Erythroblast (primary cell): ENCODE data around the gene TOP2A.

Source experiments
- DNase-seq, 2 experiments: peaks; one replicate each; lab custom pipeline; 2025; lab: John Stamatoyannopoulos, UW
- GATA1 ChIP-seq: IDR thresholded peaks from 2 replicates; pipeline ENCODE4 v1.6.1; 2011; ENCODE audit warnings: low read depth, mild to moderate bottlenecking, control low read depth, low read length, moderate library complexity
- POLR2A ChIP-seq: IDR thresholded peaks from 2 replicates; pipeline ENCODE4 v1.6.1; 2011; ENCODE audit warnings: mild to moderate bottlenecking, low read length

The TOP2A gene

GRCh38 chr17:40457964-40458791 lies 40.5 kb upstream of the TOP2A start:
- TF ChIP-seq POLR2A = no peak
- TF ChIP-seq GATA1 = no peak

GRCh38 chr17:40457369-40457768 lies 39.7 kb upstream of the TOP2A start:
- no peak for TF ChIP-seq POLR2A
- no peak for TF ChIP-seq GATA1
- no peak for DNase-seq

More at GRCh38 chr17:40457964-40458791, 40.5 kb upstream of the TOP2A start:
- no peak for DNase-seq

GRCh38 chr17:40456396-40456951 lies 38.8 kb upstream of the TOP2A start:
- no peak for DNase-seq
- TF ChIP-seq GATA1 = no peak
- no peak for TF ChIP-seq POLR2A

DNA sequence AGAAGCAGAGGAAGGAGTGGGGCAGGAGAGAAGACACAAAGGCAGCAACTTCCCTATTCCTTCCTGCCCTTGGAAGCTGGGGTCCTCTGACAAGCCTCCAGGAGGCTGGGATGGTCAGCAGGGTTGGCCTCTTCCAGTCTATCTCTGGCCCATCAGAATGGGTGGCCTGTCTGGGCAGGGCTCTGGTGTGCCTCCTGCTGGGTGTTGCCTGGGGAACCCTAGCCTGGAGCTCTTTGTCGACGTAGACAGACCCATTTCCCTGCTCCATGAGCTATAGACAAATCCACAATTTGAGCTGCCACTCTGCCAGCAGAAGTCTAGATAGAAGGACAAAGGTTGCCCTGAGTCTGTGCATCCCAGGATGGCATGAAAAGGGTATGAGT lies 36.9 kb upstream of the TOP2A start:
- TF ChIP-seq GATA1 (no peak), POLR2A (no peak)
- no peak for DNase-seq

- TF ChIP-seq GATA1 = no peak
- no peak for TF ChIP-seq POLR2A
- DNase-seq = no peak
Observed at GRCh38 chr17:40453881-40454612, 36.4 kb upstream of the TOP2A start.

- TF ChIP-seq GATA1 (no peak), POLR2A (no peak)
- DNase-seq = no peak
Observed at GRCh38 chr17:40452921-40453378, 35.3 kb upstream of the TOP2A start.

DNA sequence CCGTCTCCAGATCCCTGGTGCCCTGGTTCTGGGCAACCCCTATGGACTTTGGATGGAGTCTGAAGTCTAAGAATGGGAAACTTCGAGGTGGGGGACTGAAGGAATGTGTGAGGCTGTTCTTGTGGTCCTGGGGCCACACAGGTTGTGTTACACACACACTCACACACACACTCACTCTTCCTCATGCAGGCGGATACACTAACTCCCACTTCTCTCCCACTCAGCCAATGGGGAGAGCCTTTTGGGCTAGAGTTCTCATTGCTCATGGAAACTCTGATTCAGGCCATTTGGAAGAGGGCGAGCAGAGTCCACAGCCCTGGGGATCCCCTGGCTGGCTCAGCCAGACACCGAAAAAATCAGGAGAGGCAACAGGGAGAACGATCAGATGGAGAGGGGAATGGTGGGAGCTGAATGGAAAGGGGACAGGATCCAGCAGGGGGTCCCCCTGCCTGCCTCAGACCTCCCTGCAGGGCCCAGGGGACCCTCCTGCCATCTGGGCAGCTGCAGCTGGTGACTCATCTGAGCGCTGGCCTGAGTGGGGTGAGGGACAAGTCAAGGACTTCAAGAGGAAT lies 34.6 kb upstream of the TOP2A start:
- no peak for DNase-seq
- TF ChIP-seq POLR2A (no peak), GATA1 (no peak)

- DNase-seq = no peak
- TF ChIP-seq POLR2A (no peak), GATA1 (no peak)
Observed at GRCh38 chr17:40451420-40451819, 33.7 kb upstream of the TOP2A start.

- DNase-seq = peak; percentile 43 to 50
Observed at GRCh38 chr17:40450175-40450574, 32.5 kb upstream of the TOP2A start.

GRCh38 chr17:40448639-40449261 lies 31.1 kb upstream of the TOP2A start:
- DNase-seq = no peak
- no peak for TF ChIP-seq POLR2A

More at GRCh38 chr17:40450175-40450574, 32.5 kb upstream of the TOP2A start:
- TF ChIP-seq POLR2A (no peak), GATA1 (no peak)

DNA sequence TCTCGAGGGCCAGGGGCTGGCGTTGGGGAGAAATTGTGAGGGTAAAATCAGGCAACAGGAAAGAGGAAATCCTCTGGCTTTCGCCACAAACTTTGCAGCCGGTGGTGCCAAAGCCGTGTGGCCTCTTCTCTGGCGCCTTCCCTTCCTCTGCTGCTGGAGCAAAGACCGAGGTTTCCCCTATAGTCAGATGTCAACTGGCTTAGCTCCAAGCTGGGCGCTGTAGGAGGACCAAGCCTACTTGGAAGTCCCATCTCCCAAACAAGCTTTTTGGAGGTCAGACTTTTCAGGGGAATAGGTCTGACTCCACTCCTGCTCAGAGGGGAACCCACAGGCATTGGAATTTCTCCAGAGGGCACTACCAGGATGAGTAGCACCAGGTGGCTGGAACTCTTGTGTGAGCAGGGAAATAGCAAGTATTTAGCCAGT lies 30.5 kb upstream of the TOP2A start:
- DNase-seq = no peak
- TF ChIP-seq GATA1 (no peak), POLR2A (no peak)

GRCh38 chr17:40447806-40448205 lies 30.1 kb upstream of the TOP2A start:
- DNase-seq = peak; percentile 39 to 63
- no peak for TF ChIP-seq GATA1
- TF ChIP-seq POLR2A = no peak

DNA sequence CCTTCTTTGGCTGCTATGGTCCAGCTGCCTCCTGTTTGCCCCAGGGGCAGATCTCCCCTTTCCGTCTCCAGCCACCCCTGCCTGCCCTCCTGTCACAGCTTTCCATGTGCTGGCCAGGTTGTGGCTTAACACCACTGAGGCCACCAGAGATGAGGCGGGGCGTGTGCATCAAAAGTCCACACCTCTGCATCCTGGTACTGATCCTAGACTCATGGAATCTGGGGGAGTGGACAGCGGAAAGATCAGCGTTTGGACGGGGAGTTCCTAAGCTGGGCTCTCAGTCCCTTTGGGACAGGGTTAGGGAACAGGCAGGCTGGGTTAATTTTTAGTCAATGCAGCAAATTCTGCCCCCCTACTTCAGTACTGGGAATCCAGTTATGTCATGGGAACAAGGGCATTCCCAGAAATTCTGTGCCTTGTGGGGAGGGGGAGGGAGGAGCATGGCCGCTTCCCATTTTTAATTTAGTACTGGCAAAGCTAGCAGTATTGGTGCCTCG lies 29.5 kb upstream of the TOP2A start:
- DNase-seq = no peak
- TF ChIP-seq POLR2A (no peak), GATA1 (no peak)
